Measurements from ENCODE around the gene HOXB7.

The HOXB7 gene

DNA sequence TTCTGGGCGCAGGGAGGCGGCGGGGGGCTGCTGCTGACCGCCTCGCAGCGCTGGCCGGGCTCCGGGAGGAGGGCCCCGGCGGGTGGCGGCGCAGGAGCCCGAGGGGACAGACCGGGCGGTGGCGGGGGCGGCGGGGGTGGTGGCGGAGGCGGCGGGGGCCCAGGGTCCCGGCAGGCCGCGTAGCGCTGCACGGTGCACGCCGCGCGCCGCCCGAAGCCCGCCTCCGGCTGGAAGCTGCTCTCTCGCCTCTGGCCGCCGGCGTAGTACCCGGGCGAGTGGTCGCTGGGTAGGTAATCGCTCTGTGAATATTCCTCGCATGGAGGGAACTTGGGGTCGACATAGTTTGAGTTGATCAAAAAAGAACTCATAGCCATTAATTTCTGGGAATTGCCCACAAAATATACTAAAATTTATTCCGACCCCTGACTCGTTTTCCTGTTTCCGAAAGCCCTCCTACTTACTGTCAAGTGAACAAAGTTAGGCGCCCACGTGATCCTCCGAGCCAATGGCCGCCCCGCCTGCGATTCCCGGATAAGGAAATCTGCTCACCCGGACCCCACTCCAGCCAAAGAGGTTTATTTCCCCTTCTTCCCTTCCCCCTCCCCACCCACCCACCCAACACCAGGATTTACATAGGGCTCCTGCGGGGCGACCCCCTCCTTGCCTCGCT lies 32.7 kb downstream of the HOXB7 start, which contains the start of gene HOXB4:
HOXB4 (minus strand) TSS at position 405 of the 670 bp plus-strand sequence; CDS start at position 374, 31 bp downstream.
- peak; percentile 74 to 81 for DNase-seq

- DNase-seq, result no peak
Measured at GRCh38 chr17:48577330-48577945, 33.4 kb downstream of the HOXB7 start.

GRCh38 chr17:48576479-48577309 lies 34.1 kb downstream of the HOXB7 start:
- no peak for DNase-seq

- no peak for DNase-seq
Measured at GRCh38 chr17:48575673-48576478, 34.9 kb downstream of the HOXB7 start.

DNA sequence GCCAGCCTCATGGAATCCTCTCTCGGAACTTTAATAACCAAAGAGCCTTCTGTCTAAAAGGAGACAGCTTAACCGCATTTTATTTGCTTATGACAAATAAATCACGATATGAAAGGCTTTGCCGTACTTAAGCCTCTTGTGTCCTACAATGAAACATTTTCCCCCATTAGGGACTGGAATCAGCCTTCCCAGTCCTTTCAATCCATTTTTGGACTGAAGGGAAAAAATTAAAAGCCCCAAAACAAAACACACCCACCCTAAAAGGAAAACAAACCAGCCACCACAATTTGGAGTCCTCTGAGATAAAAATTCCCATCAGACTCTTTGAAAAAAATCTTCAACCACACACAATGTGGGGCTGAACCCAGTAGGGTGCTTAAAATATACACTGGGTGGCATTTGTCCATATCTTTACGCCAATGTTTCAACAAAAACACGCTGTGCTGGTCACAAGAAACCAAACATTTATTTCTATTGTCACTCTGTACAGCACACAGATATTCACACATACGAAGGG lies 35.7 kb downstream of the HOXB7 start:
- no peak for DNase-seq

GRCh38 chr17:48574505-48575065 lies 36.2 kb downstream of the HOXB7 start:
- DNase-seq, result no peak

GRCh38 chr17:48571826-48572417 lies 38.9 kb downstream of the HOXB7 start:
- DNase-seq, result no peak

- no peak for DNase-seq
Measured at GRCh38 chr17:48571024-48571818, 39.6 kb downstream of the HOXB7 start.

GRCh38 chr17:48570325-48571023 lies 40.3 kb downstream of the HOXB7 start:
- DNase-seq, result no peak

- no peak for DNase-seq
Measured at GRCh38 chr17:48569674-48570324, 41.0 kb downstream of the HOXB7 start.

DNA sequence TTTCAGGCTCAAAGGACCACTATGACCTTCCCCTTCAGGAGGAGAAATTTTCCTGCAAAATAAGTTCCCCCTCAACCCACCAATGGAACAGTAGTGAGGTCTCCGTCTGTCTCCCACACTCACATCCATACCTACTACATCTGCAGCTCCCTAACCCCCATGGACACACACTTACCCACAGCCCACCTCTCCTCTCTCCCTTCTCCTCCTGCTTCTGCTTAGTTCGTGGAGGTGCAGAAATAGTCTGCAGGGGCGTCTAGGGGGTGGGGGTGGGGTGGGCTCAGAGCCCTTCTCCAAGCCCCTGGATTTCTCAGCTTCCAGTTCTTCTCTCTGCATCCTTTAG lies 41.6 kb downstream of the HOXB7 start:
- DNase-seq, result no peak

GRCh38 chr17:48568499-48569239 lies 42.1 kb downstream of the HOXB7 start:
- no peak for DNase-seq

DNA sequence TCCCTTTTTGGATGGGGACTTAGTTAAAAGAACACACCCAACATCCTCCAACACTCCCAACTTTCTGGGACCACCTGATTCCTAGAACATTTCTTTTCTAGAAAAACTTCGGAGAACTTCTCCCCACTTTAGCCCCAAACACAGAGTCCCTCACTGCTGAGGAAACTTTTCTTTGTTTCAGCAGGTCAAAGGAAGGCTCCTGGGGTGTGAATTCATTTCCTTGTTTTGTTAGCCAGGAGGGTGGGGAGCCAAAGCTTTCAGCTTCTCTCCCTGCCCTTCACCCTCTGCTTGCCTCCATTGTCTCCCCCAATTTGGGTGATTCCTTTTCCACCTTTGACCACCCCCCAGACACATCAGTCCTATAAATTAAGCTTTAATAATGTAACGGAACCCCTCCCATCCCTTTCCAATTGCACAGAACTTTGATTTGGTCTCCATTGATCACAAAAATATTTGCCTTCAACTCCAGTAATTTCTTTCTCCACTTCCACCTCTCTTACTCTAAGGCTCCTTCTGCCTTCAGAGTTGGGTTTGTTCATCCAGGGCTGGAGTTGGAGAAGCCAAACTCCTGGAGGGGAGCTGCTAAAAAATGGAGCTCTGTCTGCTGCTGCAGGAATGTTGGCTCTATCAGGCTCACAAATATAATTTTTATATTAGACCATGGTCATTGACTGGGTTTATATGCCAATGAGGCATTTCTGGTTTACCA lies 43.0 kb downstream of the HOXB7 start:
- no peak for DNase-seq

- DNase-seq, result no peak
Measured at GRCh38 chr17:48567209-48567608, 43.6 kb downstream of the HOXB7 start.

GRCh38 chr17:48566717-48567116 lies 44.1 kb downstream of the HOXB7 start:
- DNase-seq, result no peak

DNA sequence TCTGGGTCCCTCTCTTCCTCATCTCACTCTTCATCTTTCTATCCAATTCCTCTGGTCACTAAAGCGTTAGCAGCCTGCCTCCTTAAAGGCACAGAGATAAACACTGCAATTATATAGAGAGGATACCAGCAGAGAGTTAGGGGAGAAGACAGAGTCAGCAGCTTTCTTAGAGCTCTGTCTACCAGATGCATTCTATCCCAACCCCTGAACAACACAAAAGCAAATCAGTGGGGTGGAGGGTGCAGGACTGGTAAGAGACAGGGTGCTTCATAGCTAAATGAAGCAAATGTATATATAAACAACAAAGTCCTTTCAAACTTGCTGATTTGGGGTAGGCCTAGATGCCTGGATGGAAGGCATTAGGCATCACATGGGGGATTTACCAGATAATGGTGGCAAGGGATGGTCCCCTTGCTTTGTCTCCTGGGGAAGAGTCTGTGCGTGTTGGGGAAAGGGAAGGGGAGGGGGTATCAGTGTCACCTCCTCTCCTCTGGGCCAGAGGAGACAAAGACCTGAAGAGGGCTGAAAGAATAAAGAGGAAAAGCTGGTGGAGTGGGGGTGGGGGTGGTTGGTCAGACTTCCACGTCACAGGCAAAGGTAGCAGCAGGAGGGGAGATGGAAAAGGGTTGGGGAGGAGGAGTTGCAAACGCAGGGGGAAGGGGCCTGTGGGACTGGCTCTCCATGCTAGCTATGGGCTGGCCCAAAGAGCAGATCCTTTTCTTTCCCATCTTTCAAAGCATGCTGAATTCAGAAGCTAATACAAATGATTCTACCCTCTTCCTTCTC lies 44.7 kb downstream of the HOXB7 start:
- DNase-seq, result no peak

DNA sequence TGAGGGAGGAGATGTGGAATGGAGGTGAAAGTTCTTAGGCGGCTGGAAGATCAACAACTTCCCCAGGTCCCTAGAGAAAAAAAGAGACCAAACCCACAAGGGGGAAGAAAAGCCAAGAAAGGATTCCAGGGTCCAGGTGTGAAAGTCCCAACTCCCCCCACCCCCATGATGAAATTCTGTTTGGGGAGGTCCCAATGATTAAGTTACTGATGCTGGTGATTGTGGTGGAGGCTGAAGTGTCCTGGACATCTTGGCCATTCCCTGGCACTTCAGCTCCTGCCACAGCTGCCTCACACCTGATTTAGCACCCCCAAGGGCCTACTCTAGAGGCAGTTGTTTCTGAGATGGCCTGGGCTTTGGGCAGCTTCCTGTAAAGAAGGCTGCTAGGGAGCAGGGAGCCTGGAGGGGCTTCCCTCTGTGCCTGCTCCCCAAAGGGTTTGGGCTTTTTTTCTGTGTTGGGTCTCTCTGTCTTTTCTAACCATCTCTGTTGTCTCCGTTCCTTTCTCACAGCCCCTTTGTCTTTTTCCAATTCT lies 45.7 kb downstream of the HOXB7 start:
- DNase-seq, result no peak

All from activated CD4-positive, alpha-beta T cell treated with anti-CD3 and anti-CD28 coated beads, Interleukin-2, amount 50 U/mL, for 48 hours (primary cell).